HG02642 (cell line): ENCODE measurements around the gene TRIO.

Experiments
- ATAC-seq: cut with Tn5 transposase; IDR thresholded peaks from one replicate; pipeline ENCODE4 v1.9.1; 2021; ENCODE audit warnings: mild to moderate bottlenecking; ENCODE audit not compliant: unreplicated experiment, poor library complexity

TRIO gene

DNA sequence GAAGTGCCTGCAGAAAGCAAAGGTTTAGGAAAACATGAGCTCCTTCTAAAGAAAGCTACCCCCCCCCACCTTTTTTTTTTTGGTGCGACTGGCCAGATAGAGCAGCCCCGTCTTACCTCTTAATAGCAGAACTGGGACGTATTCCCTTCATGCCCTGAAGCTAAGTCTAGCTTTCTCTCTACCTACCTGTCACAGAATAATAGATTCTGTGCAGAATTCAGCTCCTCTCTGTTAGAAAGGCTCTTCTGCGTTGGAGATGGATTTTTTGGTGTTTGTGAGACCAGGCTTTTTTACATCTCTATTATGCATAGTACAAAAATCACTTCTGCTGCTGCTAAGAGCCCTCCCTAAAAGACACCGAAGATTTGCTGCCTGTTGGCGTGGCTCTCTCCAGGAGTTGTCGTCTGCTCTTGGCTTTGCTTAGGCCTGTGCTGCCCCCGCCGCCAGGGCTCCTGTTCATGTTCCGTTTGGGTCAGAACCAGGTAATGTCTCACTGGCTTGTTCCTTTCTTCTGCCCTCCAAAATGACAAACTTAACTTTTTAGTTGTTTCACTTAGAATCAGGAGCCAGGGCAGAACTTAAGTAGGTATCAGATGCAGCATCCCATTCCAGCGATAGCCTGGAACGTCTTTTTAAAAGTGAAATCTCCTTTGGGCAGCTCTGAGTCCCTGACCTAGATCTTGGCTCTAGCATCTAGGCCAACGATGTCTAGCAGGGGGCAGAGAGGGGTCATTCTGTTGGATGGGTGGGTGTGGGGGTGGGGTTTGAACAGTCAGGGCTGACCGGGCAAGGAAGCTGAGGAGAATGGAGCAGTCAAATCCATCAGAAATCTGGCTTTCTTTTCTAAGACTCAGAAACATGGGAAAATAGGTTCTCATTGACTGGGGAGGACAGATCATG is 2.5 kb downstream of the TRIO start:
- ATAC-seq, result no peak

DNA sequence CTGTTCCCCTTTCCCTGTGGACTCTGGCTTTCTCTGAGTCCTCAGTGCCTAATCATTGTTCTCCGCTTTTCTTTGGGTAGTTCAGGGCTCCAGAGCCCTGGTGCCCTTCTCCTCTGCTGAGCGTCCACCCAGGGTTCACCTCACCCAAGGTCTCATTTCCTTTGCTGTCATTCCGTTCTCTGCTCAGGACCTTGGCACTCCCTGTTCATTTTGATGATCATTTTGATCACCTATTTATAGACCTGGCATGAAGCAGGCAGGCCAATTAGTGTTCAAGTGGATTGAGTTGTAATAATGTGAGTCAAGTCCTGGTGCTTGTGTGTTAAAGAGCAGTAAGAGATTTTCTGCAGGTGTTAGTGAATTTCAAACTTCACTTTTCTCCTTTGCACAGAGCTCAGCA is 3.6 kb downstream of the TRIO start:
- ATAC-seq, result no peak

DNA sequence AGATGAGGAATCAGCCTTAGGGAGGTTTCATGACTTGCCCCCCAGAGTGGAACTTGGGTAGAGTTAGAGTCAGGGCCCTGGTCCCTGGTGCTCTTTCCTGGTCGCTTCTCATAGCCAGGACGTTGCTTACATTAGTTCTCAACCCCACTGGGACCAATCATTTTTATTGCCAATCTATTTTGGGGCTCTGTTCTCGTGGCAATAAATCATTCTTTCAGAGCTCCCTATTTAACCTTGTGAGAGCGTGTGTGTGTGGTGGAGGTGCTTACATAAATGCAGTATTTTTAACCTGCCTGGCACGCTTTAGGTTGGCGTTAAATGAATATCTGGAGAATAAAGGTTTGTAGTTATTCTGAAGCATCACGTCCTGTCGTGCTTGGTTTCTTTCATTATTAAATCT is 4.1 kb downstream of the TRIO start:
- no peak for ATAC-seq

DNA sequence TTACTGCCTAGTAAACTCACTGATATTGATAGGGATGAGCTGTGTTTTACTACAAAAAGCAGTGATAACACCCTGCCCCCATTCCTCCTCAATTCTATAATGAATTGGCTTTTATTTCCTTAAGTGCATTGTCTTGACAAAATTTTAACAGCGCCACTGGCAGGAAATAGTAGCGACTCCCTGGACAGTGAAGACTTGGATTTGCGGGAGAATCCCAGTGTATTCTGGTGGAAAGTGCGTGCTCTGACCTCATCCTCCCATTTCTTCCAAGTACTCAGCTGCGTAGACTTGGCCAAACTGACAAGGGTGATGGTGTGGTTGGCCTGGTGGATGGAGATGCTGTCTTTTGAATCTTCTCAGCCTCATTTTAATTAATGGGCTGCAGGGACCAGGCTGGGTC is 5.3 kb downstream of the TRIO start:
- no peak for ATAC-seq

DNA sequence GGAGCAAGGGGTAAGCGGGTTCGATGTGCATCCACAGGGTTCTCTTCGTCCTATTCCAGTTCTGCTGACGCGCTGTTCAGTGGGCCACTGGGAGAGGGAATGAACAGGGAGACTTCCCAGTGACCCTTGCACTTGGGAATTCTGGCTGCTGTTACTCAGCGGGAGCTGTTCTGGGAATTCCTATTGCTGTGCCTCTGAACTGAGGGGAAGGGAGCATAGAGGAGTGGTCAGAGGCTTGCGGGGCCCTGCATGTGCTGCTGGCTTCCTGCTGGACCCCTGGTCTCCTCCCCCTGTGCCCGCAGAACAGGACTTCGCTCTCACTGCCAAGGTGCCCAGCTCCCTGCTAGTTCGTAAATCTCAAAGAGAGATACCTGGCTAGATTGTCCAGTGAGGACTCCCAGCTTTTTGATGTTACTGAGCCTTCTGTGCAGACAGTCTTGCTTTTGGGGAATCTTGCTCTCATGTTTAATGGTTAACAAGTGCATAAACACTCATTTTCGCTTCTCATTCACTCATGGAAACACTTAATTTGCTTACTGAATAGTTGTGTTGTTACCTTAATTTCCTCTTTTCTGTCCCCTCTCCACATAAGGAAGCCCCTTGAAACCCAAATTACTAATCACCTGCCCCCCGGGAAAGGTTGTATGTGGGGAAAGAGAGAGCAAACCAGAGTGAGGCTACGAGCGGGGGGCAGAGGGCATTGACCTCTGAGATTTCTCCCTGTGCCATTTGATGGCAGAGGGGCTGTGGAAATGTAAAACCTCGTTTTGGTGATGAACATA is 5.9 kb downstream of the TRIO start:
- no peak for ATAC-seq

DNA sequence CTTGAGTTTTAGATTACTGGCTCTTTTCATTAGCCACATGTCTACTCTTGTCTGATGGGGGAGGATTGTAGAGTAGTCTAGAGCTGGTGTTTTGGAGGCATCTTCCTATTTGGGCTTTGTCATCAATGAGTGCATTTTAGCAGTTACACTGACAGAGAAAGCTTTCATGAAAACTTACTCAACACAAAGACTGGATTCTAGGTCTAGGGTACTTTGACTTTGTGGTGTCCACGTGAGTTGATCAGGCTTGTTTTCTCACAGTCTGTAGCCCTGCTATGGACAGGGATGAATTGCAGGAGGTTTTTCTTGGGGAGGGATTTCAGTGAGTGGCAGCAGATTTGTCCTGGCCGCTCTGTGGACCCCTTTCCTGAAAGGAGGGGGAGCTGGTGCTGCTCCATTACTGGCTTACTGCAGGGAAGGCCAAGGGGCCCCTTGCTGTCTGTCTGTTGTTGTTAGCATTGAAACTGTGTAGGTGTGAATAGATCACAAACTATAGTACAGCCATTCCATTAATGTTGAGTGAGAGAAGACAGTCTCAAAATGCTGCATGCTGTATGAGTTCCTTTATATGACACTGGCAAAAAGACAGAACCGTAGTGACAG is 6.6 kb downstream of the TRIO start:
- ATAC-seq, result no peak

DNA sequence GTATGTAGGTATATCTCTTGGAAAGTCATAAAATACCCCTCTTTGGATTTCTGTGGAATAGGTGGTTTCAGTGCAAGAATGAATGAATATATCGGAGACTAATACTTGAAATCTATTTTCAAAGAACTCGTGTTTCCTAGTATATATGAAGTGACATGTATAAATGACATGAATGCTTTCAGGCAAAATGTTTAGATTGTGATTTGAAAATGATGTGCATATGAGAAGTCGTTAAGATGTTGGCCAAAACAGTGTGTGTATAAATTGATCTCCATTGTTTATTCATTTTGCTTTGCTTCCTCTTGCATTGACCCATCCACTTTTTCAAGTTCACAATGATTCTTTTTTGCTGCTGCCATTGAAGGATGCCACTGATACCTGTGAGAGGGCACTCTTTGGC is 8.3 kb downstream of the TRIO start:
- no peak for ATAC-seq

DNA sequence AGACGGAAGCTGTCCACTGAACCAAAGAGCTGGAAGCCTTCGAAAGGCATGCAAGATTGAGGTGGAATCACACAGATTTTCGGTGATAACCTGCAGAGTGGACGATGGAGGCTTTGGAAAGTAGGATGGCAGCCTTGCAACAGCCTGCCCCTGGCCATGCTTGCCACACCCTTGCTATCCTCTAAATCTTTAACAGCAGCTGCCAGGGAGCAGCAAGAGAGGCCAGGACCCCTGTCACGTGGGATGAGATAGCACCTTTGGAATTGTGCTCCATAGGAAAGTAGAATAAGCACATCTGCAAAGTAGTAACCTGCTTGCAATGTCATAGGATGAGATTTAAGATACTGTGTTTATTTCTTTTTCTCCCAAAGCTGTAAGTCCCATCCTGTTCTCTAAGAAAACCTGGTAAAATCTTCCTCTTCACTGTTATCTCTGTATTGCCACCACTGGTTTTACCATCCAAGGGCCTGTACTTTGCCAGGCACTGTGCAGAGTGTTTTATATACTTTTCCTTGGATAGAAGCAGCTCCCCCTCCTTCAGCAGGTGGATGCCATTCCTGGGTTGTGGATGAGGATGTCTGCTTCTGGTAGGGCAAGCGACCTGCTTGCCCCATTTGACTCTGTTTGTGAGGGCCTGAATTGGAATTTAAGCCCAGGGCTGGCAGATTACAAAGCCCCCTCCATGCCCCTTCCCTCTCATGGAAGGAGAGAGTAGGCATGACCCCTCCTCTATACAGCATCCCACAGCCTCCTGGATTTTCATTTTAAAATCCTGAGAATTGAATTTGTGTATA is 10.1 kb downstream of the TRIO start:
- ATAC-seq, result no peak

DNA sequence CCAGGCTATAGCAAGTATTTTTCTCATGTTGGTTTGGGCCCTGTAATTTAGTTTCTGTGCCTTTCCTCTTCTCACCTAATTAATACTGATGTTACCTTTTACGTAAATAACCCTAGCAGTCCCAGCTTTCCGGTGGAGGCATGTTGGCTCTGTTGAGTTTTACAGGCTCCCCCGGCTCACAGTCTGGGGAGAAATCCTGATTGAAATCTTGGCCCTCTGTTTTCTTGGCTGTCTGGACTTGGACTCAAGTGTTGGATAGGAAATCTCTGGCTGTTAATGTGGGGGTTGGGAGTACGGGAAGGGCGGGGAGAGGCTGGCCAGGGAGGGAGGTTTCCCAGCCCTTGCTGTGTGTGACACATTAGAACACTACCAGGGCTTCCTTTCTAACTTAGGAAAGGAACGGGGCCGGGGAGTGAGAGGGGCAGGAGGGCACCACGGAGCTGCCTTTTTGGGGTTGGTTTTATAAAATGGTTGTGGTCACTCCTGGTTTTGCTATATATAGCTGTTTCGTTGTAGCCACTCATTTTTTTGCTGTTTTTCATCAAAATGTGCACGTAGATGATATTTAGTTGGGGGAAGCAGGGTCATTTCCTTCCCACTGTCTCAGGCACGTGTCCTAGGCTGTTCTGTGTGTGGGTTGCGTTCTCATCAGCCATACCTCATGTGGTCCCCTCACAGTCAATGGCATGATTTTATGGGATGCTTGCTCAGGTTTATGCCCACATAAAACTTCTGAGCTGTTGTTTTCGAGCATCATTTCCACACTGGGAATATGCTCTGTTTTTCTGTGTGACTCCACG is 11.0 kb downstream of the TRIO start:
- peak; percentile 41 for ATAC-seq

DNA sequence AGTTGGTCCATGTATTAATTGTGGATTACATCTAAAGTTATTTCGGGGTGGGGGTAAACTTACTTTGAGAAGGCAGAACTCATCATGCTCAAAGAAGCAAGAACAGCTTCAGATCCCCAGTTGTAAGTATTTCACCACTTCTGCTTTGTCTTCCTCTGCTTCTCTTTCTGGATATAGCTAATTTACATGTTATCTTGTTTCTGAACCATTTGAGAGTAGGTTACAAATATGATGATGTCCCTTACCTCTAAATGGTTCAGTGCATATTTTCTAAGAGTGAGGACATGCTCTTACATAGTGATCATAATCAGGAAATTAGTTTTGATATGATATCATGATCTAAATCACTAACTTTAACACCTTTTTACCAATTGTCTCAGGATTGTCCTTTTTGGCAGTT is 11.9 kb downstream of the TRIO start:
- peak; percentile 53 for ATAC-seq

DNA sequence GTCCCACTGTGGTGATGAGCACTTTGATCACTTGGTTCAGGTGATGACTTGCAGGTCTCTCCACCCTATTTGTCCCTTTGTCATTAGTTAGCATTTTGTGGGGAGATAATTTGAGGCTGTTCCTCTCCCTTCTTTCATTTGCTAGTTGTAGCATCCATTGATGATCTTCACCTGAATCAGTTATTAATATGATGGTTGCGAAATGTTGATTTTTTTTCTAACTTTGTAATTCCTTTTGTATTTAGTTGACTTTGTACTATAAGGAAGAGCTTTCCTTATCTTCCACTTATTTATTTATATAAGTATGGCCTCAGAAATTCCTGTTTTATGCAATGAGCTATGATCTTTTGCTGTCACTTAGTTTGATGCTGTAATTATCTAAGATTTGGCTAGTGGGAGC is 12.6 kb downstream of the TRIO start:
- ATAC-seq, result no peak

DNA sequence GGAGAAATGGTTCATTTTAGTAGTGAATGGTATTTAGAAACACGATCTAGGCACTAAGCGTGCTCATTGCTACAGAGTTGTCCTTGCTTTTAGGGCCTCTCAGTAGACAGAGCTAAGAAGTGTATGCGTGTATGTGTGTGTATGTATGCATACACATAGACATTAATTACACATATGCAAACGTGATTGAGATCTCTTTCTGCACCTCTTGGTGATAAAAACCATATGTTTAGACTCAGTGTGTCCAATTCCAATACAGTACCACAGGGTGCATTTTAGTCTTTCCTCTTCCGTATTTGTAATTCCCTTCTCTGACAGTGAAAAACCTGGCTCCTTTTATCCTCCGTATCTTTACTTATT is 13.1 kb downstream of the TRIO start:
- ATAC-seq, result peak; percentile 1

DNA sequence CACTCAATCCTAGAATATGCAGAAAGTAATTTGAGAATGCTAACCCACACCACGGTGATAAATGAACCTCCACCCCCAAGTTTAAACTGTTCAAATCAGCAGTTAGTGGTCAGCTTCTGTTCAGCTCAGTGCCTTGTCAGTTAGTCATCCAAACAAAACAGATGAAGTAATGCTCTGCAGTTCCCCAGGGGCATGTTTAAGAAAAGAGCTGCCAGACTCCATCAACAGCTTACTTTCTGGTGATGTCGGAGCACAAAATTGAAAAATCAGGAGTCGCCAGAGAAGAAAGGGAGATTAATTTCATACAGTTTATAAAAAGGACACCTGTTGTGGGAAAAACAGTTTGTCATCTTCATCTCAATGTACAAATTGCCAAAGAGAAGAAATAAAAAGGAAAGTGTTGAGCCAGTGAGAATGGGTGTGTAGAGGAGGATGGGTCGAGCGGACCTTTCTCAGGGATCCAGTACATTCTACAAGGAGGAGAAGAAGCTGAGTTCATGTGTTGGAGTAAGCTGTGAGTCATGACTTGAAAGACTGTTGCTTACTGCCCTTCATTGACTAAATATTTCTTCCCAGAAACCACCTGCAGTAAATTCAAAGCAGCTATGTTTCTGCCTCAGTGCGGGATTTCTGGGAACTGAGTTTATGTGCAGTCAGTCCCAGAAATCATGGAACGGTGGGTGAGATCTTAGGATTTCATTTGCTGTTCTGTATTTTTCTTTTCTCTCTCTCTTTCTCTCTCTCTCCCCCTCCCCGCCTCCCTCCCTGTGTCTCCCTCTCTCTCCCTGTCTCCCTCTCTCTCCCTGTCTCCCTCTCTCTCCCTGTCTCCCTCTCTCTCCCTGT is 13.7 kb downstream of the TRIO start:
- ATAC-seq, result peak; percentile 61

DNA sequence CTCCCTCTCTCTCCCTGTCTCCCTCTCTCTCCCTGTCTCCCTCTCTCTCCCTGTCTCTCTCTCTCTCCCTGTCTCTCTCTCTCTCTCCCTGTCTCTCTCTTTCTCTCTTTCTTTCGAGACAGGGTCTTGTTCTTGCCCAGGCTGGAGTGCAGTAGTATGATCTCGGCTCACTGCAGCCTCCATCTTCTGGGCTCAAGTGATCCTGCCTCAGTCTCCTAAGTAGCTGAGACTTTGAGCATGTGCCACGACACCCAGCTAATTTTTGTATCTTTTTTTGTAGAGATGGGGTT is 14.3 kb downstream of the TRIO start:
- no peak for ATAC-seq

DNA sequence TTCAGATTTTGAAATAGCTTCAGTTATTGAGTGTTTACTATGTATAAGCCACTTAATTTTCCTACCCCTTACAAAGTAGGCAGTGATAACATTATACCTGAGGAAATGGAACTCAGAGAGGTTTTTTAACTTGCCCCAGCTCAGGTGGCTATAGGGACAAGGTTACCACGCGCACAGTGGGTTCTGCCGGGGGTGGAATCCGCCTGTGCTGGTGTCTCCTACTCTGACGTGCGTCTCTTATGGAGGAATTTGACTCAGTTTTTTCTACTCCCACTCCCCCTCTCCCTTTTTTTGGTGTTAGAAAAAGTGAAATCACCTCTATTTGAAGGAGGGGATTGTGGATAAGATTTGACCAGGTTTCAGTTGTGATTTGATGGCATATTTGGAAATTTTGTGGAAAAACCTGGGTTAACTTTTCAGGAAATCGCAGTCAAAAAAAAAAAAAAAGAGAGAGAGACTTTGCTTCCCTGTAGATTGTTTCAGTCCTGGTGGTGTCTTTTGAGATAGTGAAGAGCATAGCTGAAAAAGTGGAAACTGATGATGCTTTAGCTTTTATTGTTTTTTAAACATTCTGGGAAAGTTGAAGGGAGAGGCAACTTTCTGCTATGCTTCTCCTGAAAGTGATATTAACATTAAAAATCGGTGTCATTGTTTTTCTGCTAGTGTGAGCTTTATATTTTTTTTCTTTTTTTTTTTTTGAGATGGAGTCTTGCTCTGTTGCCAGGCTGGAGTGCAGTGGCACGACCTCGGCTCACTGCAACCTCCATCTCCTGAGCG is 15.9 kb downstream of the TRIO start:
- no peak for ATAC-seq

DNA sequence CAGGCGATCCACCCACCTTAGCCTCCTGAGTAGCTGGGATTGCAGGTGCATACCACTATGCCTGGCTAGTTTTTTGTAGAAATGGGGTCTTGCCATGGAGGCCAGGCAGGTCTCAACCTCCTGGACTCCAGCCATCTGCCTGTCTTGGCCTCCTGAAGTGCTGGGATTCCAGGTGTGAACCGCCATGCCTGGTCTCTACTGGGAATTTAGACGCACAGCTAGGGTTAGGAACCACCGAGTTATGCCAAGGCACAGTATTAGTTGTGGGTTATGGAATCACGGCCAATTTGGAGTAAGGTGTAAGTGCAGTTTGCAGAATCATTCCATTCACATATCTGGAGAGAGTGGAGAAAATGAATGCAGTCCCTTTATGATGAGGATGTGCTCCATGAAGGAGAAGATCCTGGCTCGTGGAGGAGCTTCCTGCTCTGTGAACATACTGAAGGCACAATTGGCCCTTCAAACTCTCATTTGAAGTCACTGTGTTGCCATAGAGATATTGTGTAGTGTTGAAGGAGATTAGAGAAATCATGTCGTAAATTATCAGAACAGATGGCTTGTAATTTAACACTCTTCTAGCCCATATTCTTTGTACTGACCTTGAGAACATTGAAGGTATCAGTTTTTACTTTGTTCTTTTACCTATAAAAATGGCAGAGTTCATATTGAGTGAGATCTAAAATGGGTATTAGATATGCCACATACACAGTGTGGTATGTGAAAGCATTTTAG is 18.8 kb downstream of the TRIO start:
- no peak for ATAC-seq
